LNCAP (cell line): ENCODE data around the gene DCC.

Source experiments
- TF ChIP-seq, protein P1 (sequence below): fragments of 450-650 bp; IDR thresholded peaks from 2 replicates; pipeline ENCODE4 v1.5.1; 2017; ENCODE audit warnings: mild to moderate bottlenecking

DCC gene

DNA sequence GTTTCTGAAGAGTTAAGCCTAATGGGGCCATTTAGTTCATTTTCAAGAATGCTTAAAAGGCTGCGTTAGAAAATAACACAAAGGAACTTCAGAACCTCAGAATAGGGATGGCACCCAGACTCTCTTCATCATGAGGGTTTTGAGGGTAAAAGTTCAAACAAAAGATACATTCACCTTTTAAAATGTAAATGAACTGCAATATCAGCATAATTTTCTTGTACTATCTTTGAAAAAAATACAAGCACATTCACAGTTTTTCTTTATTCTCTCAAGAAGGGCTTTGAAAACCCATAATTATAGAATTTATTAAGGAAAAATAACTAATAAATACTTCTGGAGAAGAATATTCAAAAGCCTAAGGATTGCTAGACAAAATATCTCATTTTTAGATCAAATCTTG, 791.0 kb downstream of the DCC start:
- TF ChIP-seq, protein P1, sequence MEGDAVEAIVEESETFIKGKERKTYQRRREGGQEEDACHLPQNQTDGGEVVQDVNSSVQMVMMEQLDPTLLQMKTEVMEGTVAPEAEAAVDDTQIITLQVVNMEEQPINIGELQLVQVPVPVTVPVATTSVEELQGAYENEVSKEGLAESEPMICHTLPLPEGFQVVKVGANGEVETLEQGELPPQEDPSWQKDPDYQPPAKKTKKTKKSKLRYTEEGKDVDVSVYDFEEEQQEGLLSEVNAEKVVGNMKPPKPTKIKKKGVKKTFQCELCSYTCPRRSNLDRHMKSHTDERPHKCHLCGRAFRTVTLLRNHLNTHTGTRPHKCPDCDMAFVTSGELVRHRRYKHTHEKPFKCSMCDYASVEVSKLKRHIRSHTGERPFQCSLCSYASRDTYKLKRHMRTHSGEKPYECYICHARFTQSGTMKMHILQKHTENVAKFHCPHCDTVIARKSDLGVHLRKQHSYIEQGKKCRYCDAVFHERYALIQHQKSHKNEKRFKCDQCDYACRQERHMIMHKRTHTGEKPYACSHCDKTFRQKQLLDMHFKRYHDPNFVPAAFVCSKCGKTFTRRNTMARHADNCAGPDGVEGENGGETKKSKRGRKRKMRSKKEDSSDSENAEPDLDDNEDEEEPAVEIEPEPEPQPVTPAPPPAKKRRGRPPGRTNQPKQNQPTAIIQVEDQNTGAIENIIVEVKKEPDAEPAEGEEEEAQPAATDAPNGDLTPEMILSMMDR = no peak

GRCh38 chr18:53134711-53135110, 794.7 kb downstream of the DCC start:
- TF ChIP-seq, protein P1 = no peak

DNA sequence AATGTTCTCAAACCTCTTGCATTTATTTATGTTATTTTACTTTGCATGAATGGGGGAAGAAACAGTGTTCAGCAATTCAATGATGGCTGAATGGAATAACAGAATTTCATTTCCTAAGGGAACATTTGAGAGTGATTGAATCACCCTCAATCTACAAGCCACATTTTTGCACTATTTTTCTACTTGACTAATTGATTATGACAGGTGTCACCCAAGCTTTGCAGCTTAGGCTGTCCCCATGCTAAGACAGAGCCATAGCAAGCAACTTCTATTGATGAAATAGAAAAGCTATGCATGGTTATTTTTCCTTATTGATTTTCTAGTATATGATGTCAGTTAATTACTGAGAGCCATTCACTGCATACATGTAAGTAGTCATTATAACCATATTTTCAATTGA, 795.7 kb downstream of the DCC start:
- TF ChIP-seq, protein P1 = no peak

DNA sequence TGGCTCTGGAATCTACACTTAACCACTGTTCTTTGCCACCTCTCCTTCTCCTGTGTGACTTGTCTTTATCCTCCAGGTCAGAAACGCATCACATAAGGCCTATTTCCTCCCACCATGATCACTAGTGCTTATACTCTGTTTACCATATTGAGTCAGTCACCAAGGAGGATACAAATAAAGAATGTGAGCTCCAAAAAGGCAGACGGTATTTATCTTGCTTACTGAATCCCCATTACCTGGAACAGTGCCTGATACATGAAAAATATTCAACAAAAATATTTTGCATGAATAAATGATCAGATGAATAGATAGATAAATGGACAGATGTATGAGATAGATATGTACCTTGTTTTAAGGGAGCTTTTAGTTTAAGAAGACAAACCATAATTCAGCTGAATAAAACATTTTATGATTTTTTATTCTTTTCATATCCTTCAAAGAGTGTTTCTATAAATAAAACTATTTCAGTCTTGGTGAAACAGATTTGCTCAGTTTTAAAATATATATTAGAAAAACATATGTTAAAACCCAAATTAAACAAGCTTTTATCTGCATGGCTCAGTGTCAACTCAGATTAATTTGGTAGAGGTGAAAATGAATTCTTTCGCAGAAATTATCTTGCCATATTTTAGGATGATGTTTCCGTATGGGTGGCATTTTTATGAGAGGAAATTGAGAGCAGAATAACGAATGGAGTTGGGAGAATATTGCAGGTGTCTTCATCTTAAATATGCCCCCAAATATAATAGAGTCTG, 799.9 kb downstream of the DCC start:
- TF ChIP-seq, protein P1 = no peak

DNA sequence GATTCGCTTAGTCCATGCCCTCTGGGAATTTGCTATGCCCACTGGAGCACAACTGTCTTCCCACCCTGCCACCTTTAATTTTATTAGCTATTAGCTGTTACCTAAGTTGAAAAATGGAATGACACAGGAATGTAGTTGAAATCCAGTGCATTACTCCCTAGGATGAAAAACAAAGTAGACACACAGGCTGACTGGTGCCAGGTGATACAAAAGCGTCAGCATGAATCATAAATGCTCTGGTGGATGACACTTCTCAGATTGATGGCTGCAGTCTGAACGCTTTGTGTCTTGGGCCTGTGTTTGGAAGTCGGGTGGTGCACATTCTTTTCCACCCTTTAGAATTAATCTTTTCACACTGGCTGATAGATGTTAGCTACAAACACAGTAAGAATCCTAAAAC, 802.0 kb downstream of the DCC start:
- TF ChIP-seq, protein P1 = no peak

GRCh38 chr18:53147472-53147871, 807.5 kb downstream of the DCC start:
- TF ChIP-seq, protein P1 = no peak

DNA sequence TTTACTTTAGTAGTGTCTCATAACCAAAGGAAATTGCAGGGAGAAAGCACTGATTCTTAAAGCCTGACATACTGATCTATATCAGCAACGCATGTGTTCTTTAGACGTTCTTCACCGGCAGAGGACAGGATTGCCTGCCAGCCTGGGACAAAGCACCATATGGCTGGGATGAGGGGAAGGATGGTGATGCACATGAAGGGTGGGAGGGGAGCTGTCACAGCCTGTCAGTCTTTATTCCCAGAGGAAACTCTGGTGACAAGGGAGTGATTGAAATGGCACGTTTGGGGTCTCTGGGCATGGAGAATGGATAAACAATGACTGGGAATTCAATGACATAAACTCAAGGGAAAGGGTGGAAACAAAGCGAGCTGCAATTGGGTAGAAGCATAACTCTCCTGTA, 808.1 kb downstream of the DCC start:
- TF ChIP-seq, protein P1 = no peak

DNA sequence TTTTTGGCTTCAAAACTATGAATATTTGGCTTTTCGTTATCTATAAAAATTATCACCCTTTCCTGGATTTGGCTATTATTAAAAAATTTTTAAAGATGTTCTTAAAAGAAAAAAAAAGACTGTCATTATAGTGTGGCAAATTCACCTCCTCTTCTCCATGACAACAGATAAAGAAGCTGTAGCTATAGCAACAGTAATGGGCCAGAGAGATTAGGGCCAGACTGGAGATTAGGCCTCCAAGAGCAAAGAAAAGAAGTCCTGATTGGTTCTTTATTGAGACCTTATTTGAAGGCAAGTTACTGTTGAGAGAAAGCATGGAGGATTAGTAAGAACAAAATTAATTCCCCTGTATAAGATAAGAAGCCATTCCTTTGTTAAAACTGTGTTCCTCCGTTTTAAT, 812.5 kb downstream of the DCC start:
- TF ChIP-seq, protein P1 = no peak
